ENCODE measurements around the gene GZF1. TPM values are rescaled to one million over a fixed set of nuclear protein-coding genes. Genes with fewer than 3 reads are reported as not detected.

The GZF1 gene
- polyA plus RNA-seq, 1 of the 3 experiments (the other 2 are of a cell fraction), result 20.6 TPM

- H3K79me2 ChIP-seq (ENCODE audit: insufficient read depth), result peaks cover 59% of the 10 kb centered on the region
- peak overlapping the region; percentile 85; the same call in 1 of the 2 replicates for H2AFZ ChIP-seq (ENCODE audit: low read depth)
- peaks cover 3 to 5% of the 10 kb centered on the region in 2 experiments; a peak in 3 of 4 replicates for H3K4me1 ChIP-seq (ENCODE audit: control insufficient read depth in 1 of 2, insufficient read depth in 2 of 2, low read depth in 1 of 2, low read length in 1 of 2)
- peak overlapping the region; percentile 65 to 80; a peak in 3 of 4 replicates for H3K27ac ChIP-seq (ENCODE audit: low read depth in 2 of 2, low read length in 1 of 2)
- TF ChIP-seq PBX3 (IDR thresholded peaks at IDR 0.05) (peak; percentile 15; the same call in 1 of the 2 replicates), IRF3 (IDR thresholded peaks at IDR 0.05; ENCODE audit: low read depth, low read length) (no peak), MXI1 (IDR thresholded peaks at IDR 0.05; ENCODE audit: low read depth, low read length) (no peak), MAX (IDR thresholded peaks at IDR 0.05; ENCODE audit: low read depth) (no peak), CTCF (IDR thresholded peaks at IDR 0.05) (no peak), MEF2A (IDR thresholded peaks at IDR 0.05; ENCODE audit: borderline replicate concordance, low read depth) (no peak), EP300 (IDR thresholded peaks at IDR 0.05; ENCODE audit: borderline replicate concordance in 1 of 2, low read depth in 1 of 2, low read length in 1 of 2) (no peak), CHD2 (IDR thresholded peaks at IDR 0.05; ENCODE audit: low read length, partially characterized antibody) (no peak), TEAD4 (IDR thresholded peaks at IDR 0.05; ENCODE audit: borderline replicate concordance, insufficient read depth) (no peak), NFIC (IDR thresholded peaks at IDR 0.05; ENCODE audit: borderline replicate concordance) (no peak), JUND (IDR thresholded peaks at IDR 0.05) (0 out of 2 replicates have a peak, but pooled peaks have one; percentile 12), TCF12 (IDR thresholded peaks at IDR 0.05) (no peak), RXRA (IDR thresholded peaks at IDR 0.05; ENCODE audit: borderline replicate concordance, low read depth) (no peak), RAD21 (IDR thresholded peaks at IDR 0.05; ENCODE audit: low read length) (no peak), FOXM1 (IDR thresholded peaks at IDR 0.05; ENCODE audit: low read depth) (no peak)
- H3K4me2 ChIP-seq, result peak overlapping the region; percentile 90
- ChIA-PET POLR2A (interaction anchor here (3.2 kb wide), 1 partner anchor 70 kb away, joined by 11 read pairs; the partner anchor contains the start of gene NXT1), CTCF (interaction anchor here (1.1 to 1.8 kb wide), 7 partner anchors 14 to 80 kb away, joined by 3 to 6 read pairs (median 3); partner anchors contain the start of genes GZF1 and NXT1)
- H3K4me3 ChIP-seq (ENCODE audit: low read depth in 2 of 2, low read length in 1 of 2), result peak overlapping the region; percentile 77 to 95
- no peaks in the 10 kb centered on the region for H4K20me1 ChIP-seq (ENCODE audit: insufficient read depth)
- no peaks in the 10 kb centered on the region for H3K27me3 ChIP-seq (ENCODE audit: insufficient read depth)
- H3K9me2 ChIP-seq, result no peaks in the 10 kb centered on the region
- DNase-seq, result peak; percentile 60
- peaks cover 0 to 4% of the 10 kb centered on the region in 2 experiments for H3K36me3 ChIP-seq (replicated peaks in 1 of 2; ENCODE audit: control insufficient read depth in 1 of 2, insufficient read depth in 2 of 2, low read length in 1 of 2)
- no peaks in the 10 kb centered on the region for H3K9me3 ChIP-seq
- H3K9ac ChIP-seq, result peak overlapping the region; percentile 77
- WGBS (ENCODE audit: low lambda C conversion rate), result 11% methylated on average over 10 of the region's 58 CpGs
- peaks cover 7% of the 10 kb centered on the region for H3F3A ChIP-seq (replicated peaks; ENCODE audit: insufficient read depth)
Measured at GRCh38 chr20:23419995-23420901, 58.3 kb downstream of the GZF1 start.

Measured in SK-N-SH (cell line).